SK-N-MC (cell line): ENCODE measurements around the gene CCDC40.

ENCODE experiments used
- EZH2 ChIP-seq: fragments of 200-600 bp; sonication (generic); IDR thresholded peaks from one replicate; pipeline ENCODE4 v1.6.1; 2017; ENCODE audit warnings: antibody characterized with exemption
- POLR2AphosphoS5 ChIP-seq: IDR thresholded peaks from 2 replicates; pipeline ENCODE4 v1.6.1; 2012; ENCODE audit warnings: mild to moderate bottlenecking, low read depth, low read length, borderline replicate concordance

DNA sequence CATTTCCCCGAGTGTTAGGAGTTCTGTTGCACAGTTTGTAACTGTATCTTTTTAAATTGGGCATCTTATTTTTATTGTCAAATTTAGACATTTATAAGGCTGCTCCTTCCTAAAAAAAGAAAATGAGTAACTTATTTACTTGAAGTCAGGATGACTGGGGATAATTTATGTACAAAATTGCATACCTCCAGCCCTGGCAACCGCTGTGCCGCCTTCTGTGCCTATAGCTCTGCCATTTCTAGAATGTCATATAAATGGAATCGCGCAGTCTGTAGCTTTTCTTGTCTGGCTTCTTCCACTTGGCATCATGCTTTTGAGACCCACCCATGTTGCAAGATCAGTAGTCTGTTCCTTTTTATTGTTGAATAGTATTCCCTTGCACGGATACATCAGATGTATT is 36.0 kb downstream of the CCDC40 start:
- TF ChIP-seq POLR2AphosphoS5: no peak
- TF ChIP-seq EZH2: no peak
